Activated naive CD8-positive, alpha-beta T cell treated with anti-CD3 and anti-CD28 coated beads, Interleukin-2, amount 50 U/mL, for 16 hours (primary cell): ENCODE data around the gene PLA2G2E.
"Not testable (repeated sequence)": the region's sequence is repeated elsewhere in the genome, so short reads cannot be mapped to it uniquely, and the experiment has no call there.

Experiments used
- DNase-seq: peaks from one replicate; pipeline ENCODE4 v3.0.0-alpha.2; 2020; ENCODE audit warnings: low read depth, low spot score

Gene PLA2G2E

GRCh38 chr1:19884312-19884711 is 39.1 kb downstream of the PLA2G2E start:
- DNase-seq, result no peak

DNA sequence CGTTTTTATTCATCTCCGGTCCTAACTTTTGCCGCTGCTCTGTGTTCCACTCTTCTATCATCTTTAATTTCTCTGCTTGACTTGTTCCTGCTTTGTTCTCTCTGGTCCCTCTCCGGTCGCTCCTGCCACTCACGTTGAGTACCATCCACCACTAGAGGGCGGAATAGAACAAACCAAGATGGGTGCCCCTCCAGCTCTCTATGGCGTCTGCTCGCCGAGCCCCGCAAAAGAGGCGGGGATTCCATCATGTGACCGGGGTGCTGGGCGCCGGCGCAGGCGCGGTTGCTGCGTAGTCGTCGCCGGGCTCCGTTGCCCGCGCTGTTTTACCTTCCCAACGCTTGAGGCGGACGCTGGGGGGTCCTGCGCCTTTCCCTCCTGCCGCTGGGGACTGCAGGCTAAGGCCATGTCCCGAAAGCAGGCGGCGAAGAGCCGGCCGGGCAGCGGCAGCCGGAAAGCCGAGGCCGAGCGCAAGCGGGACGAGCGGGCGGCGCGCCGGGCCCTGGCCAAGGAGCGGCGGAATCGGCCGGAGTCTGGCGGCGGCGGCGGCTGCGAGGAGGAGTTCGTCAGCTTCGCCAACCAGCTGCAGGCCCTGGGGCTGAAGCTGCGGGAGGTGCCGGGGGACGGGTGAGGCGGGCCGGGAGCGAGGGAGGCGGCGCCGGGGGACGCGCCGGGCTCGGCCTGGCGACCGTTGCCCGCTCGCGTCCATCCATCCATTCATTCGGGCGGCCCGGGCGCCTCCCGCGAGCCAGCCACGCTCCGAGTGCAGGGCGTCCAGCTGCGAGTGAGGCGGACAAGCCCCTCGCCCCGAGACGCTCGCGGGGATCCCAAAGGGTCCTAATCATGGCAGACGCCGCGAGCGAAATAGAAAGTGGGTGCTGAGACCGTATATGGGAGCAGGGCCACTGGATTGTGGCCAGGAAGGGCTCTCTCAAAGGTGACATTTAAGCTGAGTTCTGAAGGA is 41.0 kb downstream of the PLA2G2E start, which contains the start of gene OTUD3:
Gene OTUD3, plus strand, starts transcription at position 285 of the 961 bp plus-strand sequence. Its CDS starts 119 bp downstream, at position 404.
- peak; percentile 93 for DNase-seq

DNA sequence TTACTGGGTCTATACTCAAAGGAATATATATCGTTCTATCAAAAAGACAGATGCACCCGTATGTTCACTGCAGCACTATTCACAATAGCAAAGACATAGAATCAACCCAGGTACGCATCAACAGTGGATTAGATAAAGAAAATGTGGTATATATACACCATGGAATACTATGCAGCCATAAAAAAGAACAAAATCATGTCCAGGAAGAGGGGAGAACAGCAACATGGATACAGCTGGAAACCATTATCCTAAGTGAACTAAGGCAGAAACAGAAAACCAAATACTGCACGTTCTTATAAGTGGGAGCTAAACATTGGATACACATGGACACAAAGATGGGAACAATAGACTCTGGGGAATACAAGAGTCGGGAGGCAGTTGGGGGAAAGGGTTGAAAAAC is 42.6 kb downstream of the PLA2G2E start:
- not testable (repeated sequence) for DNase-seq

DNA sequence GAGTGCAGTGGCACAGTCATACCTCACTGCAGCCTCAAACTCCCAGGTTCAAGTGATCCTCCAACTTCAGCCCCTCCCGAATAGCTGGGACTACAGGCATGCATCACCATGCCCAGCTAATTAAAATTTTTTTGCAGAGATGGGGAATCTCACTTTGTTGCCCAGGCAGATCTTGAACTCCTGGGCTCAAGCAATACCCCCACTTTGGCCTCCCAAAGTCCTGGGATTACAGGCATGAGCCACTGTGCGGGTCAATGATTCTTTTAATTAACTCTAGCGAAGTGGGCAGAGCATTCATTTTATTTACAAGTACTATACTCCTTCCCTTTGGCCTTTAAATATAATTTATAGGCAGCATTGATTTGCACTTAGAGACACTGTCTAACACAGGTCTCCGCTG is 43.8 kb downstream of the PLA2G2E start:
- no peak for DNase-seq

DNA sequence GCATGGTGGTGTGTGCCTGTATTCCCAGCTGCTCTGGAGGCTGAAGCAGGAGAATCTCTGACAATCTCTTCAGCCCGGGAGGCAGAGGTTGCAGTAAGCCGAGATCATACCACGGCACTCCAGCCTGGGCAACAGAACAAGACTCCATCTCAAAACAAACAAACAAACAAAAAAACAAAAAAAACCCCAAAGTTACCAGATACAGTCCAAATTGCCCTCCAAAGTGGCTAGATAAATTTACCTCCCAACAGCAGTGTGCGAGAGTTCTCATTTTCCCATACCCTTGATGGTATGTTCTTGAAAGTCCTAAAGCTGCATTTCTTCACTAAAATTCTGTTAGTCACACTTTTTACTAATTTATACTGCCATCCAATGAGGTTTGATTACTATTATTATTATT is 44.2 kb downstream of the PLA2G2E start:
- no peak for DNase-seq

DNA sequence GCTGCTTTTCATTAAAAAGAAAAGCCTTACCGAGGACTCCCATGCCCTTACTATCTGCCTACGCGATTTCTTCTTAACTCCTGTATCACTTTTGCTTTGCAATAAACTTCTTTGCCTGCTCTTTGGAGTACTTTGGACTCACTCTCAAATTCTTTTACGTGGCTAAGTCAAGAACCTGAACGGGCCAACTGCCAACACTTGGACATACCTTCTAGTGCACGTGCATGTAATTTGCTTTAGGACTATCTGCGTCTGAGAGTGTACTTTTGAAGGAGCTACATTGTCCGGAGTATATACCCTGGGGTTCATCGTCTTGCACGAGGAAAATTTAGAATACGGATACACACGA is 44.8 kb downstream of the PLA2G2E start:
- DNase-seq, result no peak

DNA sequence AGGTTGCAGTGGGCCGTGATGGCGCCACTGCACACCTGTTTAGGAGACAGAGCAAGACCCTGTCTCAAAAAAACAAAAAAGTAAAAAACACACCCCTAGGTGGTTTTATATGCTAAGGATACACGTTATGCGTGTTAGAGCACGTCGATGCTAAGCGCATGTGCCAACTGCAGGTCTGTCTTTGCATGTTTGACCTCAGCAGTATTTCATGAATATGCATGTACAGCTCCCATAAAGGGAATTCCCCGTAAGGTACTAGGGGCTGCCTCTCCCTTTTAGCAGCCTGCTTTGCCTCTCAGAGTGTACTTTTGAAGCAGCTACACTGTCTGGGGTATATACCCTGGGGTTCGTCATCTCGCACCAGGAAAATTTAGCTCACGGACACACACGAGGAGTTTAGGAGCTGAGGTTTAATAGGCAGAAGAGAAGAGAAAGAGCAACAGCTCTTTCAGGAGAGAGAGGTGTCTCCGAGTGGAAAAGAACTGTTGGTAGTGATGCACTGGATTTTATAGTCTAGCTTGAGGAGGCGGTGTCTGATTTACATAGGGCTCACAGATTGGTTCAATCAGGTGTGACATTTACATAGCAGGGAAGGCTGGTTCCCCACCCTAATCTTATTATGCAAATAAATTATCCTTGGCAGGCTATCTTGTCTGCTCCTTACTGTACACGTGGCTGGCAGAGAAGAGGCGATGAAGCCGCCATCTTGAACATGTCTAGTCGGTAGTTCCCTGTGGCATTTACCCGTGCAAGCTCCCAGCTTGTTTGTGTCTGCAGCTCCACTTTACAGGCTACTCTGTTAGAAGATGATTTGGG is 45.4 kb downstream of the PLA2G2E start:
- no peak for DNase-seq

DNA sequence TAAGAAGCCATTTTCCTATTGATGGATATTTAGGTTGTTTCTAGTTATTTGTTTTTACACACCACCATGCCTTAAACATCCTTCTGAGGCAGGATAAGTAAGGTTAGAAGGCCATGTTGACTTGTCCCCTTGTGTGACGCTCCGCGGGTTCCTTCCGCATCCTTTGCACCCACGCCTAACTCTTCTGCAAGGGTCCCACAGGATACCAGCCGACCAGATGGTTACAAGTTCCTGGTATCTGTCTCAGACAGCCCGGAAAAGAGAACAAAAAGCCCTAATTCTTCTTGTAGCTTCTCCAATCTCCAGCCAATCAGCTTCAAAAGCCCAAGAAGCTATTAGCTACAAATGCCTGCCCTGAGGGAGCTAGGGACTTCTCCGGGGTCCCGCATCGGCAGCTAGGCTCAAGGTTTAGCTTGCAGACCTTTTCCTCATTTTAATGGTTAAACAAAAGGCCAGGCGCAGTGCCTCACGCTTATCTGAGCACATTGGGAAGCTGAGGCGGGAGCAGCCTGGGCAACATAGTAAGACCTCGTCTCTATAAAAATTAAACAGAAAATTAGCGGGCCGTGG is 46.2 kb downstream of the PLA2G2E start:
- DNase-seq, result no peak

DNA sequence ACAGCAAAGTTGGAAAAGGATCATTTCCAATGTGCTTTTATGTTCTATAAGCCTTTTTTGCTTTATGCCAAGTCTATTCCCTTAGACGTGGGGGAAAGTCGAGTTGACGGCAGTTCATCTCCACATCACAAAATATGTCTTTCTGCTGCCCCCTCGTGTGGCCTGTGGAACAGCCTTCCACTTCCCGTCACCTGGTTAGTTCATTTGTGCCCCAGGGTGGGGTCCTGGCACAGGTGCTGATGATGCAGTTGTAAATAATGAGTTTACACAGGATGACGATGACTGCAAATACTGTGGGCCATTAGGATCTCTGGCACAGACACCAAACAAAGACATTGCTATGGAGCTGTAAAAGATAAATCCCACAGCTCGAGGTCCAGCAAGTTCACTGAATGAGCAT is 51.2 kb downstream of the PLA2G2E start:
- DNase-seq, result no peak
